Cardiac muscle cell (in vitro differentiated cells and primary cell): ENCODE results near the gene ACTL10. TPM values are rescaled to one million over a fixed set of nuclear protein-coding genes. Genes with fewer than 3 reads are reported as not detected.

ENCODE experiments used
- DNase-seq, 2 donors: peaks; one replicate each; pipeline versions ENCODE4 v3.0.0 to v3.0.0-alpha.2; 2010 to 2017; ENCODE audit warnings: low read depth in 1 of 2, low spot score in 1 of 2
- H3K27ac ChIP-seq: fragments of 200-600 bp; sonication (generic); 2 replicates; pipeline ENCODE4 v1.5.1; 2016
- H3K27me3 ChIP-seq: fragments of 200-600 bp; sonication (generic); 2 replicates; pipeline ENCODE4 v1.6.0; 2016; ENCODE audit warnings: control low read depth
- H3K36me3 ChIP-seq: fragments of 200-600 bp; sonication (generic); 2 replicates; pipeline ENCODE4 v1.5.1; 2016; ENCODE audit warnings: control low read depth
- H3K4me1 ChIP-seq: fragments of 200-600 bp; sonication (generic); 2 replicates; pipeline ENCODE4 v1.8.1; 2017; ENCODE audit warnings: low read depth, mild to moderate bottlenecking, mixed run types
- H3K4me3 ChIP-seq: fragments of 200-600 bp; sonication (generic); 2 replicates; pipeline ENCODE4 v1.5.1; 2016; ENCODE audit warnings: mild to moderate bottlenecking
- H3K9me3 ChIP-seq: fragments of 200-600 bp; sonication (generic); 2 replicates; pipeline ENCODE4 v1.5.1; 2017; ENCODE audit warnings: low read depth, mild to moderate bottlenecking, control low read depth
- CTCF ChIP-seq: IDR thresholded peaks from 2 replicates; pipeline ENCODE4 v1.5.1; 2012; ENCODE audit warnings: low read depth, mild to moderate bottlenecking, low read length
- polyA plus RNA-seq: library from polyadenylated mRNA; unstranded; fragments of >200 nt; fragmentation: Nextera tagmentation; extraction: Ambion mirVana; gene quantifications from 2 replicates; pipeline ENCODE4 v1.2.1, GENCODE V29; 2016
- total RNA-seq: library from RNA; depleted of rRNA; stranded (reverse); fragments of >200 nt; gene quantifications from 2 replicates; pipeline ENCODE4 v1.2.3, GENCODE V29; 2016

Gene ACTL10
- total and polyA plus RNA-seq, 2 experiments from 2014 or later, result 1.3 to 1.5 TPM

GRCh38 chr20:33687993-33688937 is 21.5 kb downstream of the ACTL10 start:
- DNase-seq, result no peak
- Histone ChIP-seq H3K9me3 (no peaks in the 10 kb centered on the region), H3K4me3 (no peak overlapping the region), H3K4me1 (peaks cover 36% of the 10 kb centered on the region), H3K36me3 (no peaks in the 10 kb centered on the region), H3K27me3 (no peaks in the 10 kb centered on the region), H3K27ac (peak overlapping the region; percentile 28)
- TF ChIP-seq CTCF, result no peak

GRCh38 chr20:33688938-33689424 is 22.2 kb downstream of the ACTL10 start:
- Histone ChIP-seq H3K36me3 (no peaks in the 10 kb centered on the region), H3K27ac (peak overlapping the region; percentile 28), H3K9me3 (no peaks in the 10 kb centered on the region), H3K27me3 (no peaks in the 10 kb centered on the region), H3K4me3 (no peak overlapping the region), H3K4me1 (peaks cover 43% of the 10 kb centered on the region)
- DNase-seq, result peak in 1 of 2 donors; percentile 77
- TF ChIP-seq CTCF, result no peak

- H3K9me3 ChIP-seq, result no peaks in the 10 kb centered on the region
- peaks cover 46% of the 10 kb centered on the region for H3K4me1 ChIP-seq
- H3K36me3 ChIP-seq, result no peaks in the 10 kb centered on the region
- no peak overlapping the region for H3K4me3 ChIP-seq
- no peak for TF ChIP-seq CTCF
- peak overlapping the region; percentile 28 for H3K27ac ChIP-seq
- DNase-seq, result no peak
- H3K27me3 ChIP-seq, result no peaks in the 10 kb centered on the region
Observed at GRCh38 chr20:33689493-33689892, 22.8 kb downstream of the ACTL10 start.

- H3K4me3 ChIP-seq, result no peak overlapping the region
- peaks cover 42% of the 10 kb centered on the region for H3K4me1 ChIP-seq
- TF ChIP-seq CTCF, result no peak
- DNase-seq, result peak in 1 of 2 donors; percentile 85
- no peaks in the 10 kb centered on the region for H3K9me3 ChIP-seq
- no peaks in the 10 kb centered on the region for H3K36me3 ChIP-seq
- no peaks in the 10 kb centered on the region for H3K27me3 ChIP-seq
- H3K27ac ChIP-seq, result no peak overlapping the region
Observed at GRCh38 chr20:33689973-33690372, 23.2 kb downstream of the ACTL10 start.

GRCh38 chr20:33693289-33693688 is 26.5 kb downstream of the ACTL10 start:
- Histone ChIP-seq H3K36me3 (no peaks in the 10 kb centered on the region), H3K4me3 (no peak overlapping the region), H3K27me3 (no peaks in the 10 kb centered on the region), H3K27ac (no peak overlapping the region), H3K9me3 (no peaks in the 10 kb centered on the region), H3K4me1 (peaks cover 23% of the 10 kb centered on the region)
- no peak for TF ChIP-seq CTCF
- no peak for DNase-seq
